PFSK-1 (cell line): ENCODE measurements around the gene EN2.

Source experiments
- FOXP2 ChIP-seq: optimal IDR thresholded peaks from 2 replicates; pipeline ENCODE3; 2011; ENCODE audit warnings: borderline replicate concordance, control low read depth, inconsistent platforms; ENCODE audit not compliant: insufficient read depth; ENCODE audit errors: extremely low read length, extremely low read depth
- TF ChIP-seq, protein P1 (sequence below), 2 experiments: IDR thresholded peaks; 2 replicates each; pipeline versions ENCODE4 v1.6.1 to v1.8.0; 2011 to 2012; ENCODE audit warnings: low read depth in 2 of 2, low read length in 2 of 2, control low read depth in 1 of 2, inconsistent platforms in 1 of 2, mild to moderate bottlenecking in 1 of 2, moderate library complexity in 1 of 2; ENCODE audit not compliant: insufficient read depth in 1 of 2

DNA sequence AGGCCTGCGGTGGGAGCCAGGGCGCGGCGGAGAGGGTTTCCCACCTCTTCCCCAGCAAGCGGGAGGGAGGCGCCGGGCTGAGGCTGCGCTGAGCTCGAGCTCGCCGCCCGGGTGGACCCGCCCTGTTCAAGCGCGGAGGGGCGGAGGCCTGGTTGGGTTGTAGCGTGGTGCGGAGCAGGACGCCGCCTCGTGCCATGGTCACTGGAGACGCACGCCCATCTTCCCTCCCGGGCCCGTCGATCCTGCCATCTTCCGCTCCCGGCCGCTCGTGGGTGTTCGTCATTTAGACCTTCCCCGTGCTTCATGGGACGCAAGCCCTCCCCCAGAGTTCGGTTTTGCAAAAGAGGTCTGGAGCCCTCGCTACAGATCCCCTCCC is 9.3 kb upstream of the EN2 start:
- TF ChIP-seq FOXP2: no peak
- TF ChIP-seq, protein P1, sequence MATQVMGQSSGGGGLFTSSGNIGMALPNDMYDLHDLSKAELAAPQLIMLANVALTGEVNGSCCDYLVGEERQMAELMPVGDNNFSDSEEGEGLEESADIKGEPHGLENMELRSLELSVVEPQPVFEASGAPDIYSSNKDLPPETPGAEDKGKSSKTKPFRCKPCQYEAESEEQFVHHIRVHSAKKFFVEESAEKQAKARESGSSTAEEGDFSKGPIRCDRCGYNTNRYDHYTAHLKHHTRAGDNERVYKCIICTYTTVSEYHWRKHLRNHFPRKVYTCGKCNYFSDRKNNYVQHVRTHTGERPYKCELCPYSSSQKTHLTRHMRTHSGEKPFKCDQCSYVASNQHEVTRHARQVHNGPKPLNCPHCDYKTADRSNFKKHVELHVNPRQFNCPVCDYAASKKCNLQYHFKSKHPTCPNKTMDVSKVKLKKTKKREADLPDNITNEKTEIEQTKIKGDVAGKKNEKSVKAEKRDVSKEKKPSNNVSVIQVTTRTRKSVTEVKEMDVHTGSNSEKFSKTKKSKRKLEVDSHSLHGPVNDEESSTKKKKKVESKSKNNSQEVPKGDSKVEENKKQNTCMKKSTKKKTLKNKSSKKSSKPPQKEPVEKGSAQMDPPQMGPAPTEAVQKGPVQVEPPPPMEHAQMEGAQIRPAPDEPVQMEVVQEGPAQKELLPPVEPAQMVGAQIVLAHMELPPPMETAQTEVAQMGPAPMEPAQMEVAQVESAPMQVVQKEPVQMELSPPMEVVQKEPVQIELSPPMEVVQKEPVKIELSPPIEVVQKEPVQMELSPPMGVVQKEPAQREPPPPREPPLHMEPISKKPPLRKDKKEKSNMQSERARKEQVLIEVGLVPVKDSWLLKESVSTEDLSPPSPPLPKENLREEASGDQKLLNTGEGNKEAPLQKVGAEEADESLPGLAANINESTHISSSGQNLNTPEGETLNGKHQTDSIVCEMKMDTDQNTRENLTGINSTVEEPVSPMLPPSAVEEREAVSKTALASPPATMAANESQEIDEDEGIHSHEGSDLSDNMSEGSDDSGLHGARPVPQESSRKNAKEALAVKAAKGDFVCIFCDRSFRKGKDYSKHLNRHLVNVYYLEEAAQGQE (IDR thresholded peaks at IDR 0.05; ENCODE audit: insufficient read depth in 1 of 2, low read depth in 2 of 2, low read length in 2 of 2): no peak
